Stimulated activated CD4-positive, alpha-beta T cell treated with anti-CD3 and anti-CD28 coated beads, TNF-alpha, amount 100 ng/mL, for 48 hours (primary cell): ENCODE data around the gene ATP8A1.

Experiments
- DNase-seq, 3 donors: peaks; one replicate each; pipeline ENCODE4 v3.0.0-alpha.2; 2020; ENCODE audit warnings: low read depth in 3 of 3

ATP8A1 gene

DNA sequence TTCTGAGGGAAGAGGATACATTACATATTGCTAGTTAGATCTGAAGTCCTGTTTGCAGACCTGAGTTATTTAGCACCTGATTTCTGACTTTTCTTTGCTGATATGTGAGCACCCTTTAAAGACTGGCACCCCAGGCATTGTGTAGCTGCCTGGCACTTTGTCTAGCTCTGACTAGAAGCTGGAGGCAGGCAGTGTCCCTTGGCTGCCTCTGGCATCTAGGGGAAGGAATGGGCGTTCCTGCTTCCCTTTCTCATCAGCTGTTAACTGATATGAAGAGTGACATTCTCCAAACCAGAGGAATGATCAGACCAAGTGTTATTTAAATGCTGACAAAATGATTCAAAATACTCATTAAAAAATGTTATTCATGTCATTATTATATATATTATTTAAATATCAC, 289.9 kb downstream of the ATP8A1 start:
- DNase-seq, result no peak

DNA sequence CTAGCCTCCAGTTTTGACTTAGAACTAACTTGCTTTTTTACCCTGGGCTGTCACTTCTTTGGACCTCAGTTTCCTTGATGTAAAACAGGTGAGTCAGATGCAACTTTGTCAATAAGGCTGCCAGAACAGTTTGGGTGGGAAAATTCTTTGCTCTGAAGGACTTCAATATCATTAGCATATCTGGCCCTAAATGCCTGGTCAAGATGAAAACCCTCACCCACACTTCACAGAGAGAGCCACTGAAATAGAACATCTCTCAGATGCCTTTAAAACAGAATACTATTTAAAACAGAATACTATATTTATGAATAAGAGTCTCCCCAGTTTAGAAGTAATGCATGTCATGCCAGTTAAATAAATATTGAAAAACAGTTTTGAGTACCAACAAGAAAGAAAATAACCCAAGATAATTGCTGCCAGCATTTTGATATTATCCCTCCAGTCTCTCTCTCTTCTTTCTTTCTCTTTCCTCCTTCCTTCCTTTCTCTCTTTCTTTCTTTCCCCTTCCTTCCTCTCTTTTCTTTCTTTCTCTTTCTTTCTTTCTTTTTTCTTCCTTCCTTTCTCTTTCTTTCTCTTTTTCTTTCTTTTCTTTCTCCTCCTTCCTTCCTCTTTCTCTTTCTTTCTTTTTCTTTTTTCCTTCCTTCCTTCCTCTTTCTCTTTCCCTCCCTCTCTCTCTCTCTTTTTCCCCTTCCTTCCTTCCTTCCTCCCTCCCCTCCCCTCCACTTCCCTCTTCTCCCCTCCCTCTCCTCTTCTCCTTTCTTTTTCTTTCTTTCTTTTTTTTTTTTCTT, 292.4 kb downstream of the ATP8A1 start:
- DNase-seq, result no peak

DNA sequence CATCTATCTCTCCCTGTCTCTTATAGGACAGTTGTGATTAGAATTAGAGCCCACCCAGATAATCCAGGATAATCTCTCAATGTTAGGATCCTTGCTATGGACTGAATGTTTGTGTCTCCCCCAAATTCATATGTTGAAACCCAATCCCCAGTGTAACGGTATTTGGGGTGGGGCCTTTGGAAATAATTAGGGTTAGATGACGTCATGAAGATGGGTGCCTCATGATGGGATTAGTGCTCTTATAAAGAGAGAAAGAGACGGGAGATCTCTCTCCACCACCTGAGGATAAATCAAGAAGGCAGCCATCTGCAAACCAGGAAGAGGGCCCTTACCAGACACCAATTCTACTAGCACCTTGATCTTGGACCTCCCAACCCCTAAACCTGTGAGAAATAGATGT, 293.3 kb downstream of the ATP8A1 start:
- DNase-seq, result no peak

DNA sequence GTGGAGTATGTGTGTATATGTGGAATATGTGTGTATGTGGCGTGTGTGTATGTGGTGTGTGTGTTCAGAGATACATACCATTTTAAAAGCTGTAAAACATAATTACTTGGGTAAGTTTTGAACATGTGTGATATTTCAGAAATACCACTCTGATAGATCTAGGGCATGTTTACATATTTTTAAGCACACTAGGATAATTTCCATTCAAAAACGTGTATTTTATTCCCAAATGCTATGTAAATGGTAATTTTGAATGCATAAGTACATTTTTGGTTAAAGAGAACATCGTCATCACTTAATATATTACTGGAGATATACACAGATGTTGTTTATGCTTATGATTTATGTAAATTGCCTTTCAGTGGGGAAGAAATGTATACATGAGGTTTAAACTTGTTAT, 294.3 kb downstream of the ATP8A1 start:
- DNase-seq, result no peak

DNA sequence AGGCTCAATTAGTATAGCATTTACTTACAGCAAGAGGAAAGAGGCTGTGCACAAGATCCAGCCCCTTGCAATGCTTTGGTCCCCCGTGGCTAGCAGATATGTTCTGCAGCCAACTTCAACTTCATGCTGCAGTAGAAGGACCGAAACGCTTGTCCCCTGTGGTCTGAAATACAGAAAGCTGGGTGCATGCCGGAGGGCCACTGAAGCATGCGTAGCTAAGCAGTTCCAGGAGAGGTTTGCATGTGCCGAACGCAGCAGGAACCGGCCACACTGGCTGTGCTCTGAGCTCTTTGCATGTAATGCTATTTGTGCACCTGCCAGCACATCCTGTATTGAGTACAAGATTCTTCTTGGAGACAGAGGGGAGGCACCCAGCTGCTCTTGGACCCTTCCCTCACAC, 295.4 kb downstream of the ATP8A1 start:
- DNase-seq, result no peak

DNA sequence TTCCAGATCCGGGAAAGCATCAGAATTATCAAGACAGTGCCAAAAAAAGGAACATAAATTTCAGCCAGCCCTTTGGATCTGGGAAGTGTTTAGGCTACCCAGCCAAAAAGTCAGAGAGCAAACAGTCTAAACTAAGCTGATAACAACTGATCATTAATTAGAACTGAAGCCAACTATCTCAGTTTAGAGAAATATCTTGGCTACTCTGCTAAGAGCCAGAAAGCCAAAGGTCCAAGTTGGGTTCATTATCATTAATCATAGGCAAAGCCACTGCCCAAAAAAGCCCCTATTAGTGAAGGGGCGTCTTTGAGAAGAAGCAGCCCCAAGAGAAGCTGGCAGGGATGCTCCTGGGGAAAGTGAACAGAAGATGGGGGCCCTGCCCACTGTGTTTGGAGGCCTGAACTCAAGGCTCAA, 296.6 kb downstream of the ATP8A1 start:
- no peak for DNase-seq

DNA sequence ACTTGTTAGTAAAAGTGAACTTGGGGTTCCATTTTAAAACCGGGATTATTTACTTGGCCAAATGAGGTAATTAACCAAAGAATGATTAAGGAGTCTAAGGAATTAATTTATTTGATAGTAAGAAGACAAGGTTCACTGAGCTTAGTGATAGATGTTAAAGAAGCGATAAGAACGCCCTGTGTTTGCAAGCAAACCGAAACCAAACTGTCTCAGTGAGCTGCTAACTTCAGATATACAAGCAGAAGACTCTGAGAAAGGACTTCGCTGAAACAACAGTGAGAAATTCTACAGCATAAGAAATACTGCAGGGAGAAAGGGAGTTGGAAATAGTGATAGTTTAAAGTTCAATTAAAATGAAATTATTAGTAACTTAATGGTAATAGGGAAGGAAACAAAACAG, 297.2 kb downstream of the ATP8A1 start:
- DNase-seq, result no peak
